Ectodermal cell (in vitro differentiated cells): Measurements from ENCODE around the gene SRXN1.
"Not testable (repeated sequence)": the region's sequence is repeated elsewhere in the genome, so short reads cannot be mapped to it uniquely, and the experiment has no call there.

Experiments
- H3K27ac ChIP-seq: 2 replicates; pipeline ENCODE4 v1.7.0; 2013; ENCODE audit warnings: mild to moderate bottlenecking, low read depth, low read length; ENCODE audit not compliant: insufficient read depth, poor library complexity, severe bottlenecking
- H3K27me3 ChIP-seq: 2 replicates; pipeline ENCODE4 v1.7.0; 2013; ENCODE audit warnings: mild to moderate bottlenecking, low read length; ENCODE audit not compliant: insufficient read depth, control insufficient read depth, poor library complexity, severe bottlenecking
- H3K36me3 ChIP-seq: one replicate; pipeline ENCODE4 v1.7.0; 2013; ENCODE audit warnings: low read length; ENCODE audit not compliant: control insufficient read depth, insufficient read depth
- H3K4me1 ChIP-seq: one replicate; pipeline ENCODE4 v1.7.0; 2013; ENCODE audit warnings: low read length; ENCODE audit not compliant: control insufficient read depth, insufficient read depth
- H3K4me3 ChIP-seq: 2 replicates; pipeline ENCODE4 v1.7.0; 2013; ENCODE audit warnings: low read depth, low read length, control low read depth; ENCODE audit not compliant: insufficient read depth
- H3K9me3 ChIP-seq: 2 replicates; pipeline ENCODE4 v1.7.0; 2013; ENCODE audit warnings: mild to moderate bottlenecking, low read length, moderate library complexity; ENCODE audit not compliant: control insufficient read depth
- WGBS, 2 experiments: methylation state at CpG; one replicate each; pipeline ENCODE4 v1.1.7; 2013; ENCODE audit warnings: missing lambda C conversion rate in 2 of 2; 5-methylcytosine and 5-hydroxymethylcytosine counted together

The SRXN1 gene

GRCh38 chr20:646107-646867 lies 6.7 kb downstream of the SRXN1 start:
- no peak overlapping the region for H3K27ac ChIP-seq
- no peaks in the 10 kb centered on the region for H3K9me3 ChIP-seq
- 84 to 88% methylated on average over 10 of the region's 10 CpGs for WGBS, 2 experiments
- no peak overlapping the region for H3K4me3 ChIP-seq
- no peaks in the 10 kb centered on the region for H3K27me3 ChIP-seq
- no peaks in the 10 kb centered on the region for H3K4me1 ChIP-seq
- peaks cover 17% of the 10 kb centered on the region for H3K36me3 ChIP-seq

- Histone ChIP-seq H3K9me3 (no peaks in the 10 kb centered on the region), H3K36me3 (peaks cover 17% of the 10 kb centered on the region), H3K4me3 (no peak overlapping the region), H3K27me3 (no peaks in the 10 kb centered on the region), H3K4me1 (no peaks in the 10 kb centered on the region), H3K27ac (no peak overlapping the region)
- 19% methylated on average over 20 of the region's 20 CpGs for WGBS, 2 experiments
Measured at GRCh38 chr20:645318-646106, 7.5 kb downstream of the SRXN1 start.

- no peaks in the 10 kb centered on the region for H3K4me1 ChIP-seq
- H3K4me3 ChIP-seq: no peak overlapping the region
- no peaks in the 10 kb centered on the region for H3K9me3 ChIP-seq
- H3K27me3 ChIP-seq: no peaks in the 10 kb centered on the region
- H3K36me3 ChIP-seq: peaks cover 17% of the 10 kb centered on the region
- whole genome bisulfite sequencing, 2 experiments: 88 to 91% methylated on average over 9 to 11 of the region's 11 CpGs
- no peak overlapping the region for H3K27ac ChIP-seq
Measured at GRCh38 chr20:644692-645317, 8.2 kb downstream of the SRXN1 start.

GRCh38 chr20:642398-643174 lies 10.4 kb downstream of the SRXN1 start:
- Histone ChIP-seq H3K27me3 (no peaks in the 10 kb centered on the region), H3K4me1 (no peaks in the 10 kb centered on the region), H3K36me3 (peaks cover 2% of the 10 kb centered on the region), H3K27ac (no peak overlapping the region), H3K4me3 (no peak overlapping the region), H3K9me3 (no peaks in the 10 kb centered on the region)
- WGBS, 2 experiments: 30 to 35% methylated on average over 57 of the region's 57 CpGs

GRCh38 chr20:642013-642397 lies 11.0 kb downstream of the SRXN1 start:
- not testable (repeated sequence) for H3K36me3 ChIP-seq, H3K27ac ChIP-seq, H3K4me3 ChIP-seq, H3K4me1 ChIP-seq, H3K27me3 ChIP-seq, H3K9me3 ChIP-seq
- 13 to 17% methylated on average over 1 of the region's 13 CpGs for WGBS, 2 experiments

GRCh38 chr20:641516-641875 lies 11.5 kb downstream of the SRXN1 start:
- Histone ChIP-seq H3K4me3 (no peak overlapping the region), H3K27me3 (no peaks in the 10 kb centered on the region), H3K4me1 (no peaks in the 10 kb centered on the region), H3K36me3 (no peaks in the 10 kb centered on the region), H3K27ac (no peak overlapping the region), H3K9me3 (no peaks in the 10 kb centered on the region)
- 64 to 68% methylated on average over 12 of the region's 12 CpGs for WGBS, 2 experiments

- H3K27me3 ChIP-seq: no peaks in the 10 kb centered on the region
- 75 to 76% methylated on average over 11 of the region's 11 CpGs for WGBS, 2 experiments
- no peaks in the 10 kb centered on the region for H3K4me1 ChIP-seq
- no peak overlapping the region for H3K27ac ChIP-seq
- H3K9me3 ChIP-seq: no peaks in the 10 kb centered on the region
- no peak overlapping the region for H3K4me3 ChIP-seq
- no peaks in the 10 kb centered on the region for H3K36me3 ChIP-seq
Measured at GRCh38 chr20:640674-641515, 12.1 kb downstream of the SRXN1 start.

- peaks cover 16% of the 10 kb centered on the region for H3K4me1 ChIP-seq
- no peaks in the 10 kb centered on the region for H3K9me3 ChIP-seq
- H3K27ac ChIP-seq: no peak overlapping the region
- H3K27me3 ChIP-seq: no peaks in the 10 kb centered on the region
- H3K4me3 ChIP-seq: no peak overlapping the region
- no peaks in the 10 kb centered on the region for H3K36me3 ChIP-seq
- WGBS, 2 experiments: 91 to 97% methylated on average over 1 of the region's 1 CpG
Measured at GRCh38 chr20:638579-638978, 14.4 kb downstream of the SRXN1 start.

GRCh38 chr20:637559-637958 lies 15.4 kb downstream of the SRXN1 start:
- Histone ChIP-seq H3K4me3 (no peak overlapping the region), H3K36me3 (no peaks in the 10 kb centered on the region), H3K27me3 (no peaks in the 10 kb centered on the region), H3K9me3 (no peaks in the 10 kb centered on the region), H3K27ac (no peak overlapping the region), H3K4me1 (peaks cover 16% of the 10 kb centered on the region)
- 81 to 86% methylated on average over 2 of the region's 2 CpGs for WGBS, 2 experiments
